Ectodermal cell (in vitro differentiated cells): ENCODE data around the gene NFKBIE.

ENCODE experiments used
- H3K27ac ChIP-seq: 2 replicates; pipeline ENCODE4 v1.7.0; 2013; ENCODE audit warnings: mild to moderate bottlenecking, low read depth, low read length; ENCODE audit not compliant: insufficient read depth, poor library complexity, severe bottlenecking
- H3K27me3 ChIP-seq: 2 replicates; pipeline ENCODE4 v1.7.0; 2013; ENCODE audit warnings: mild to moderate bottlenecking, low read length; ENCODE audit not compliant: insufficient read depth, control insufficient read depth, poor library complexity, severe bottlenecking
- H3K36me3 ChIP-seq: one replicate; pipeline ENCODE4 v1.7.0; 2013; ENCODE audit warnings: low read length; ENCODE audit not compliant: control insufficient read depth, insufficient read depth
- H3K4me1 ChIP-seq: one replicate; pipeline ENCODE4 v1.7.0; 2013; ENCODE audit warnings: low read length; ENCODE audit not compliant: control insufficient read depth, insufficient read depth
- H3K4me3 ChIP-seq: 2 replicates; pipeline ENCODE4 v1.7.0; 2013; ENCODE audit warnings: low read depth, low read length, control low read depth; ENCODE audit not compliant: insufficient read depth
- H3K9me3 ChIP-seq: 2 replicates; pipeline ENCODE4 v1.7.0; 2013; ENCODE audit warnings: mild to moderate bottlenecking, low read length, moderate library complexity; ENCODE audit not compliant: control insufficient read depth
- WGBS, 2 experiments: methylation state at CpG; one replicate each; pipeline ENCODE4 v1.1.7; 2013; ENCODE audit warnings: missing lambda C conversion rate in 2 of 2; 5-methylcytosine and 5-hydroxymethylcytosine counted together

Gene NFKBIE

GRCh38 chr6:44272529-44272928, 7.2 kb upstream of the NFKBIE start:
- no peak overlapping the region for H3K4me3 ChIP-seq
- H3K4me1 ChIP-seq = peaks cover 28% of the 10 kb centered on the region
- no peaks in the 10 kb centered on the region for H3K36me3 ChIP-seq
- H3K27me3 ChIP-seq = peaks cover 53% of the 10 kb centered on the region
- H3K27ac ChIP-seq = no peak overlapping the region
- H3K9me3 ChIP-seq = no peaks in the 10 kb centered on the region
- WGBS, 2 experiments = 88 to 90% methylated on average over 3 of the region's 3 CpGs

GRCh38 chr6:44271914-44272313, 6.6 kb upstream of the NFKBIE start:
- no peak overlapping the region for H3K4me3 ChIP-seq
- H3K9me3 ChIP-seq = no peaks in the 10 kb centered on the region
- peaks cover 25% of the 10 kb centered on the region for H3K4me1 ChIP-seq
- H3K27me3 ChIP-seq = peaks cover 47% of the 10 kb centered on the region
- H3K36me3 ChIP-seq = no peaks in the 10 kb centered on the region
- 74 to 82% methylated on average over 3 of the region's 3 CpGs for WGBS, 2 experiments
- no peak overlapping the region for H3K27ac ChIP-seq

GRCh38 chr6:44271406-44271723, 6.0 kb upstream of the NFKBIE start:
- Histone ChIP-seq H3K36me3 (no peaks in the 10 kb centered on the region), H3K27ac (no peak overlapping the region), H3K4me1 (peaks cover 25% of the 10 kb centered on the region), H3K27me3 (peaks cover 42% of the 10 kb centered on the region), H3K4me3 (no peak overlapping the region), H3K9me3 (no peaks in the 10 kb centered on the region)
- 86 to 89% methylated on average over 6 of the region's 6 CpGs for WGBS, 2 experiments

GRCh38 chr6:44270526-44271405, 5.4 kb upstream of the NFKBIE start:
- no peaks in the 10 kb centered on the region for H3K36me3 ChIP-seq
- H3K27me3 ChIP-seq = peaks cover 36% of the 10 kb centered on the region
- peak overlapping the region; percentile 36 for H3K4me3 ChIP-seq
- 1 to 3% methylated on average over 84 to 90 of the region's 90 CpGs for WGBS, 2 experiments
- H3K27ac ChIP-seq = no peak overlapping the region
- no peaks in the 10 kb centered on the region for H3K9me3 ChIP-seq
- H3K4me1 ChIP-seq = peaks cover 25% of the 10 kb centered on the region

GRCh38 chr6:44269921-44270525, 4.7 kb upstream of the NFKBIE start, which contains the start of gene TMEM151B:
TSS of gene TMEM151B (plus strand) at chr6:44270450. CDS start at chr6:44270743, 293 bp downstream.
- Histone ChIP-seq H3K27ac (no peak within 1 kb of the TSS), H3K4me1 (peaks cover 25% of the 10 kb centered on the region), H3K36me3 (no peaks in the 10 kb centered on the region), H3K9me3 (no peaks in the 10 kb centered on the region), H3K27me3 (peaks cover 28% of the 10 kb centered on the region), H3K4me3 (peak within 1 kb of the TSS; percentile 36)
- WGBS, 2 experiments = 4% methylated on average over 27 to 29 of the region's 29 CpGs

DNA sequence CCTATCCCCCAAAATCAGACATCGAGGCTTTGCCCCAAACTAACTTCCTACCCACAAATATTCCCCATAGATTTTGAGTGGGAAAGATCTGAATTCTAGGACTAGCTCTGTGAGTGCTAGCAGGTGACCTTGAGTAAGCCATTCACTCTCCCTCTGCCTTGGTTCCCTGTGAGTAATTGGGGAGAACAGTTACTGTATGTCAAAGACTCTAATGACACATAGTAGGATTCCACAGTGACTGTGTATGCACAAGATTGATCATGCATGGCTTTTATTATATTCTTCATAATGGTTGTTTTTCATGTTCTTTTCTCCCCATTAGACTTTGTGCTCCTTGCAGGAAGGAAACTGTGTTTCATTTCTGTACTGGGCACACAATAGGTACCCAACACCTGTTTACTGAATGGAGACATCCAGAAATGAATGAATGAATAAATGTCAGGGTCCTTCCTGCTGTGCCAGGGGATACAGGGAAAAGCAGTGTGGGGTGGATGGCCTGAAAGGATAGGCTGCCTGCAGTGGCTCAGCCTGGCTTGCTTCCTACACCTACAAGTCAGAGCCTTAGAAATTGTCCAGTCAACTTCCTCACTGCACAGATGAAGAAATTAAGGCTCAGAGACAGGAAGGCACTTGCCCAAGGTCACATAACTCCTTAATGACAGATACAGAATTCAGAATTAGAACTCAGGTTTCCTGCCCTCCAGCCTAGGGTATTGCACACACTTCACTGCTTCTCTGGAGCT, 4.0 kb upstream of the NFKBIE start:
- H3K27me3 ChIP-seq = peaks cover 22% of the 10 kb centered on the region
- H3K27ac ChIP-seq = no peak overlapping the region
- H3K4me1 ChIP-seq = peaks cover 30% of the 10 kb centered on the region
- WGBS, 2 experiments = 86 to 100% methylated on average over 1 of the region's 1 CpG
- H3K9me3 ChIP-seq = no peaks in the 10 kb centered on the region
- H3K4me3 ChIP-seq = no peak overlapping the region
- no peaks in the 10 kb centered on the region for H3K36me3 ChIP-seq

DNA sequence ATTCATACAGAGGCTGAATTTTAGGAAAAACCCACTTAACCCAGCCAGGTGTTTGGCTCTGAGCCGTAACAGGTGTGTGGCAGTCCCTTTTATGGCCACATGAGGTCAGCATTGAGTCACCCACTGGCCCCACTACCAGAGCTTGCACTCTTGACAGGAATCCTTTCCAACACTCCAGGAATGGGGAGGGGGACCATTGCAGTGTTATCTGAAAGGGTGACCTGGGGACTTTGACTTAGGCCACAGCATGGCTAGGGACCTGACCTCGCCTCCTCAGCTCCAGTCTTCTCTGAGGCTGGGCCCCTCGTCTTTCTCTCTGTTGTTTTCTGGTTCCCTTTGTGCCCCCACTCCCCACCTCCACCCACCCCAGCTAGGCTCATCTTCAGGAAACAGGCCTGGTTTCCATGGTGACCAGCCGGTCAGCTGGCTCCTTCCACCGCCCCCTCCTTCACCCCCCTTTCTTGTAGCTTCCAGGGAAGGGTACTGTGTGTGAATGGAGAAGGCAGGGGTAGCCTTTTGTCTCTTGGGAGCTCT, 2.8 kb upstream of the NFKBIE start:
- peak overlapping the region; percentile 2 for H3K27ac ChIP-seq
- no peaks in the 10 kb centered on the region for H3K36me3 ChIP-seq
- no peak overlapping the region for H3K4me3 ChIP-seq
- peaks cover 42% of the 10 kb centered on the region for H3K4me1 ChIP-seq
- 5 to 12% methylated on average over 3 to 5 of the region's 5 CpGs for WGBS, 2 experiments
- H3K9me3 ChIP-seq = no peaks in the 10 kb centered on the region
- peaks cover 20% of the 10 kb centered on the region for H3K27me3 ChIP-seq

GRCh38 chr6:44267252-44267651, 1.9 kb upstream of the NFKBIE start:
- no peak overlapping the region for H3K4me3 ChIP-seq
- peaks cover 51% of the 10 kb centered on the region for H3K4me1 ChIP-seq
- no peaks in the 10 kb centered on the region for H3K36me3 ChIP-seq
- WGBS, 2 experiments = 87 to 88% methylated on average over 10 of the region's 10 CpGs
- H3K9me3 ChIP-seq = no peaks in the 10 kb centered on the region
- peaks cover 20% of the 10 kb centered on the region for H3K27me3 ChIP-seq
- H3K27ac ChIP-seq = no peak overlapping the region

GRCh38 chr6:44266347-44266746, 996 bp upstream of the NFKBIE start:
- peaks cover 18% of the 10 kb centered on the region for H3K27me3 ChIP-seq
- H3K9me3 ChIP-seq = no peaks in the 10 kb centered on the region

More at GRCh38 chr6:44266347-44266746, 996 bp upstream of the NFKBIE start:
- Histone ChIP-seq H3K27ac (no peak overlapping the region), H3K36me3 (peaks cover 4% of the 10 kb centered on the region), H3K4me1 (peaks cover 50% of the 10 kb centered on the region), H3K4me3 (no peak overlapping the region)
- WGBS, 2 experiments = 90 to 93% methylated on average over 3 of the region's 3 CpGs
